Liver (tissue), 3 donors: ENCODE results near the gene CAP2.

Source experiments
- ATF3 ChIP-seq: IDR thresholded peaks from 2 replicates; pipeline ENCODE4 v1.6.1; 2016; ENCODE audit warnings: antibody characterized with exemption
- CTCF ChIP-seq: fragments of 150-350 bp; IDR thresholded peaks from 2 replicates; pipeline ENCODE4 v1.5.1; 2017; ENCODE audit warnings: improper control_type of control experiment, low read depth, low read length; ENCODE audit not compliant: missing input control
- EGR1 ChIP-seq, 2 donors: IDR thresholded peaks; 2 replicates each; pipeline ENCODE4 v1.6.1; 2016 to 2018; ENCODE audit warnings: antibody characterized with exemption in 2 of 2, low read depth in 2 of 2
- MAX ChIP-seq: IDR thresholded peaks from 2 replicates; pipeline ENCODE4 v1.6.1; 2016; ENCODE audit warnings: antibody characterized with exemption
- REST ChIP-seq: IDR thresholded peaks from 2 replicates; pipeline ENCODE4 v1.6.1; 2016; ENCODE audit warnings: antibody characterized with exemption, mild to moderate bottlenecking
- TAF1 ChIP-seq: conservative IDR thresholded peaks from 2 replicates; pipeline ENCODE4 v1.6.1; 2016; ENCODE audit warnings: antibody characterized with exemption, mild to moderate bottlenecking
- YY1 ChIP-seq: IDR thresholded peaks from 2 replicates; pipeline ENCODE4 v1.6.1; 2016; ENCODE audit warnings: antibody characterized with exemption, mild to moderate bottlenecking
- ZBTB33 ChIP-seq: IDR thresholded peaks from 2 replicates; pipeline ENCODE4 v1.6.1; 2016; ENCODE audit warnings: antibody characterized with exemption
- donor health status: healthy.
- donor health status: healthy.

GRCh38 chr6:17473554-17473953 is 80.2 kb downstream of the CAP2 start:
- TF ChIP-seq MAX (no peak), ATF3 (no peak), CTCF (no peak), EGR1 (IDR thresholded peaks at IDR 0.05; ENCODE audit: low read depth in 2 of 2) (no peak), TAF1 (no peak), YY1 (no peak), REST (no peak), ZBTB33 (no peak)
